Right lobe of liver (tissue), 4 donors: Measurements from ENCODE around the gene SULF2.

Experiments used
- CTCF ChIP-seq, 4 donors: fragments of 200-600 bp in 3 of 4; fragments of 450-650 bp in 1 of 4; IDR thresholded peaks; one replicate each; pipeline versions ENCODE4 v1.5.1 to v1.8.0; 2016 to 2022; ENCODE audit warnings: antibody characterized with exemption in 4 of 4, mild to moderate bottlenecking in 2 of 4
- POLR2A ChIP-seq: fragments of 450-650 bp; IDR thresholded peaks from one replicate; pipeline ENCODE4 v1.6.1; 2017; ENCODE audit warnings: antibody characterized with exemption, mild to moderate bottlenecking
- donor health status: DM: no; HTN: no; CAD: no.
- donor health status: DM: no; HTN: no; CAD: no.
- donor health status: DM: no; HTN: yes; CAD: no.

- TF ChIP-seq CTCF (IDR thresholded peaks at IDR 0.05) (no peak), POLR2A (no peak)
Observed at GRCh38 chr20:47661714-47662113, 123.6 kb downstream of the SULF2 start.
